Measurements from ENCODE around the gene IL4I1.
"Not testable (repeated sequence)": the region's sequence is repeated elsewhere in the genome, so short reads cannot be mapped to it uniquely, and the experiment has no call there.

Gene IL4I1, protein sequence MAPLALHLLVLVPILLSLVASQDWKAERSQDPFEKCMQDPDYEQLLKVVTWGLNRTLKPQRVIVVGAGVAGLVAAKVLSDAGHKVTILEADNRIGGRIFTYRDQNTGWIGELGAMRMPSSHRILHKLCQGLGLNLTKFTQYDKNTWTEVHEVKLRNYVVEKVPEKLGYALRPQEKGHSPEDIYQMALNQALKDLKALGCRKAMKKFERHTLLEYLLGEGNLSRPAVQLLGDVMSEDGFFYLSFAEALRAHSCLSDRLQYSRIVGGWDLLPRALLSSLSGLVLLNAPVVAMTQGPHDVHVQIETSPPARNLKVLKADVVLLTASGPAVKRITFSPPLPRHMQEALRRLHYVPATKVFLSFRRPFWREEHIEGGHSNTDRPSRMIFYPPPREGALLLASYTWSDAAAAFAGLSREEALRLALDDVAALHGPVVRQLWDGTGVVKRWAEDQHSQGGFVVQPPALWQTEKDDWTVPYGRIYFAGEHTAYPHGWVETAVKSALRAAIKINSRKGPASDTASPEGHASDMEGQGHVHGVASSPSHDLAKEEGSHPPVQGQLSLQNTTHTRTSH

DNA sequence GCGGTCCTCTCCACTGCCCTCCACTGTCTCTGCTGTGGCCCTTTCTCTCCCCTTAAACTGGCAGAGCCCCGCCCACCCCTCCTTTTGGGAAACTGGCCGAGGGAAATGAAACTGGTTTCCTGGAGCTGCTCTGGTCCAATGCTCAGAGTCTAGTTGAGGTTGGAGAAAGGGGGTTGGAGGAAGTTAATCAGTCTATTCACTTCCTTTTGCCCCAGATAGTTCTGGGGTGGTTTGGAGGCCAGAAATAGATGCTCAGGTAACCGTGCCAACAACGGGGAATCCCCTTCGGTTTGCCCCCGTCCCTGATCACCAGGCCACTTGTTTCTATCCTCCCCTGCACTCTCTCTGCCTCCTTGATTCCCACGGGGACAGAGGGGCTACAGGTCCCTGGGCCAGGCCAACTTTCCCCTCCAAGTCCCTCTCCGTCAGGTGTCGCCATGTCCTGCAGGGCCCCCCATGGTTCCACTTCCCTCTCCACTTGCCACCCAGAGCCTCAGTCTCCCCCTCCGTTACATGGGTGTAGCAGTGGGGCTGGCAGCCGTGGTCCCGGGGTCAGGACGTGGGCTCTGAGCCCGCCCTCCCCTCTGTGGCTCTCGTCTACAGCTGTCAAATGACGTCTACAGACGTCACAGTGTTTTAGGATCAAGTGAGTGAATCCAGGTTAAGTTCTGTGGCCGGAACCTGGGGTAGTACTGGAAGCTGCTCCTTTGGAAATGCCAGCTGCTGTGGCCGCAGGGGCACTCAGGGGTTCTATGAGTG lies at the start of gene IL4I1:
TSS of gene IL4I1 (minus strand) at position 25 of the 759 bp plus-strand sequence. CDS start 727 bp downstream, outside the sequence.
- Histone ChIP-seq H3K27ac (no peak within 1 kb of the TSS), H3K36me3 (ENCODE audit: insufficient read depth, low read length) (no peaks in the 10 kb centered on the region), H3K9me3 (ENCODE audit: low read depth, low read length) (no peaks in the 10 kb centered on the region), H3K9ac (ENCODE audit: insufficient read length) (no peak within 1 kb of the TSS), H3K4me3 (no peak within 1 kb of the TSS)
- TF ChIP-seq POLR2AphosphoS5 (IDR thresholded peaks at IDR 0.05; ENCODE audit: borderline replicate concordance, low read depth, low read length) (no peak), FOXP2 (optimal IDR thresholded peaks at IDR 0.05; ENCODE audit: control extremely low read depth, extremely low read length, insufficient read depth) (no peak), EZH2 (IDR thresholded peaks at IDR 0.05) (no peak)
- DNase-seq (ENCODE audit: low read depth, low spot score), result no peak

DNA sequence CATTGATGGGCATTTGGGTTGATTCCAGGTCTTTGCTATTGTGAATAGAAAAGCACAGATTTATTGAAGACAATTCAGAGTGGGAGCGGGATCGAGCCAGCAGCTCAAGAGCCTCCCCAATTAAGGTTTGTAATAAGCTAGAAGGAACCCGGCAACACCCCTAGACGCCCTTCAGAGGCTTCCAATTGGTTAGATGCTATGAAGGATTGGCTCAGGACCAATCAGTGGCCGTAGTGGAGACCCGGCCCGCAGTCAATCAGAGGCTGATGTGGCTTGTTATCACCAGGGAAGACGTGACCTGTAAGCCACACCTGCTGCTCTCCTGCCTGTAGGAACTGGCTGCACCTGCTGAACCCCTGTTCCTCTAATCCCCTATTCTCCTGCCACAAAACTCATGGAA lies 49.7 kb upstream of the IL4I1 start:
- H3K27ac ChIP-seq, result no peak overlapping the region
- no peak overlapping the region for H3K9ac ChIP-seq (ENCODE audit: insufficient read length)
- H3K36me3 ChIP-seq (ENCODE audit: insufficient read depth, low read length), result no peaks in the 10 kb centered on the region
- no peak for DNase-seq (ENCODE audit: low read depth, low spot score)
- no peak overlapping the region for H3K4me3 ChIP-seq
- no peaks in the 10 kb centered on the region for H3K9me3 ChIP-seq (ENCODE audit: low read depth, low read length)
- TF ChIP-seq POLR2AphosphoS5 (IDR thresholded peaks at IDR 0.05; ENCODE audit: borderline replicate concordance, low read depth, low read length) (no peak), FOXP2 (optimal IDR thresholded peaks at IDR 0.05; ENCODE audit: control extremely low read depth, extremely low read length, insufficient read depth) (no peak), EZH2 (IDR thresholded peaks at IDR 0.05) (no peak)

DNA sequence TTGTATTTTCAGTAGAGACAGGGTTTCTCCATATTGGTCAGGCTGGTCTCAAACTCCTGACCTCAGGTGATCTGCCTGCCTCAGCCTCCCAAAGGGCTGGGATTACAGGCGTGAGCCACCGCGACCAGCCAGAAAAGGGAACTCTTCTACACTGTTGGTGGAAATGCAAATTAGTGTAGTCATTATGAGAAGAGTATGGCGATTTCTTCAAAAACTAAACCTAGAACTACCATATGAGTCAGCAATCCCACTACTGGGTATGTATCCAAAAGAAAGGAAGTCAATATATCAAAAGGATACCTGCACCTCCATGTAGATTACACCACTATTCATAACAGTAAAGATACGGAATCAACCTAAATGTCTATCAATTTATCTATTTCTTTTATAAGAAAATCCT lies 47.9 kb upstream of the IL4I1 start:
- not testable (repeated sequence) for H3K4me3 ChIP-seq

DNA sequence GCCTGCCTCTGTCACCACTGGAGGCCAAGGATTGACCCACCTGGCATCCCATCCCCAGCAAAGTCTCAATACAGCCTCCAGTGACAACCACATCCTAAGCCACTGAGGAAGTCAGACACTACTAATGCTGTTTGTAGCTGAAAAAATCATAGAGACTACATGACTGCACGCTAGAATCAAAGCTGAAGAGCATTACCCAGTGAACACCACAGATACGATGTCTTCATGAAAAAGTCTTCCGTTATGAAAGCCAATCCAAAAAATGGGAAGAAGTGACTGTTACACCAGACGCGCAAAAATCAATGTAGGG lies 43.8 kb upstream of the IL4I1 start:
- Histone ChIP-seq H3K27ac (no peak overlapping the region), H3K9ac (ENCODE audit: insufficient read length) (no peak overlapping the region), H3K9me3 (ENCODE audit: low read depth, low read length) (no peaks in the 10 kb centered on the region), H3K4me3 (no peak overlapping the region), H3K36me3 (ENCODE audit: insufficient read depth, low read length) (no peaks in the 10 kb centered on the region)
- TF ChIP-seq POLR2AphosphoS5 (IDR thresholded peaks at IDR 0.05; ENCODE audit: borderline replicate concordance, low read depth, low read length), result no peak
- TF ChIP-seq EZH2 (IDR thresholded peaks at IDR 0.05), result no peak
- no peak for TF ChIP-seq FOXP2 (optimal IDR thresholded peaks at IDR 0.05; ENCODE audit: control extremely low read depth, extremely low read length, insufficient read depth)
- no peak for DNase-seq (ENCODE audit: low read depth, low spot score)

More for the DNA sequence above, 47.9 kb upstream of the IL4I1 start:
- DNase-seq (ENCODE audit: low read depth, low spot score); H3K9me3 ChIP-seq (ENCODE audit: low read depth, low read length); H3K36me3 ChIP-seq (ENCODE audit: insufficient read depth, low read length); H3K27ac ChIP-seq; H3K9ac ChIP-seq (ENCODE audit: insufficient read length): not testable (repeated sequence)

DNA sequence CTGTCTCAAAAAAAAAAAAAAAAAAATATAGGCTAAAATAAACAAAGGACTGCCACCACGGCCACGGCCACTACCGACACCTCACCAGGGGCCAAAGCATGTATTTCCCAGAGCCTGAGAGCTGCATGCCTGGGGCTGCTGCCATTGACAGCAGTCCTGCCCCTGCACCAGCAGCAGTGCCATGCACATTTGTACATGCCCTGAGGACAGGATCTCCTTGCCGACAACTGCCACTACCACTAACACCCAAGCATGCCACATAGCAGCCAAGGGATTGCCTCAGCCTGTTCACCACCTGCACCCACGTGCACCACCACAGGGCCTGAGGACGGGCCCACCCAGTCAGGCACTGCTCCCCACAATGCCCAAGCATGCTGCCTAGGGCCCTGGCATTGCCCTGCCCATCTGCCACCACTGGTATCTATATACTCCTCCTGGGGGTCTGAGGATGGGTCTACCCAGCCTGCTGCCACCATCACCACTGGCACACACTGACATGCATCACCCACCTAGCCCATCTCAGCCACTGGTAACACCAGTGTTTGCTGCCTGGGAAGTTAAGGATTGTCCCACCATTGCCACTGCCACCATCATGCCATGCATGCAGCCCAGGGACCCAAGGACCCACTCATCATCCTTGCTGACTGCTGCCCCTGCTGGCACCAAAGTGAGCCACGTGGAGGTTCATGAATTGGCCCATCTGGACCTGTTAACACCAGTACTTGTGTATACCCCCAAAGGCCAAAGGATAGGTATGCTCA lies 43.2 kb upstream of the IL4I1 start:
- no peaks in the 10 kb centered on the region for H3K36me3 ChIP-seq (ENCODE audit: insufficient read depth, low read length)
- H3K27ac ChIP-seq, result no peak overlapping the region
- H3K9me3 ChIP-seq (ENCODE audit: low read depth, low read length), result no peaks in the 10 kb centered on the region
- TF ChIP-seq POLR2AphosphoS5 (IDR thresholded peaks at IDR 0.05; ENCODE audit: borderline replicate concordance, low read depth, low read length) (no peak), FOXP2 (optimal IDR thresholded peaks at IDR 0.05; ENCODE audit: control extremely low read depth, extremely low read length, insufficient read depth) (no peak), EZH2 (IDR thresholded peaks at IDR 0.05) (no peak)
- H3K9ac ChIP-seq (ENCODE audit: insufficient read length), result no peak overlapping the region
- no peak for DNase-seq (ENCODE audit: low read depth, low spot score)
- no peak overlapping the region for H3K4me3 ChIP-seq

DNA sequence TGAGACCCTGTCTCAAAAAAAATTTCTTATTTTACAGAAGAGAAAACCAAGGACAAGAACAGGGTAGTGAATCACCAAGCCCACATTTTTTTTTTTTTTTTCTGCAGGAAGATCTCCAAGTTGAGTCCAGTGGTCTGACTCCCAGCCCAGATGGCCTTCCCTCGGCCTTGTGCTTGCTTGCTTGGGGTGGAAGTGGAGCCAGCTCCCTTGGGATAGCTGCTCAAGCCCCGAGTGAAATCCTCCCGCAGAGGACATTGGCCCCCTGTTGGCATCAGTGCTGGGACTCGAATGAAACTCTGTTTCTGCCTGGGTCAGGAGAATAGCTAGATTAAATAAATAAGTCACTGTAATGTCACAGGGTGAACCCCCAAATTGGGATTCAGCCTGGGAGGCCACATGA lies 42.0 kb upstream of the IL4I1 start:
- Histone ChIP-seq H3K9me3 (ENCODE audit: low read depth, low read length) (no peaks in the 10 kb centered on the region), H3K36me3 (ENCODE audit: insufficient read depth, low read length) (peaks cover under 1% of the 10 kb centered on the region; the same call in 1 of the 2 replicates), H3K27ac (no peak overlapping the region), H3K4me3 (no peak overlapping the region), H3K9ac (ENCODE audit: insufficient read length) (no peak overlapping the region)
- TF ChIP-seq EZH2 (IDR thresholded peaks at IDR 0.05) (no peak), FOXP2 (optimal IDR thresholded peaks at IDR 0.05; ENCODE audit: control extremely low read depth, extremely low read length, insufficient read depth) (no peak), POLR2AphosphoS5 (IDR thresholded peaks at IDR 0.05; ENCODE audit: borderline replicate concordance, low read depth, low read length) (no peak)
- no peak for DNase-seq (ENCODE audit: low read depth, low spot score)

DNA sequence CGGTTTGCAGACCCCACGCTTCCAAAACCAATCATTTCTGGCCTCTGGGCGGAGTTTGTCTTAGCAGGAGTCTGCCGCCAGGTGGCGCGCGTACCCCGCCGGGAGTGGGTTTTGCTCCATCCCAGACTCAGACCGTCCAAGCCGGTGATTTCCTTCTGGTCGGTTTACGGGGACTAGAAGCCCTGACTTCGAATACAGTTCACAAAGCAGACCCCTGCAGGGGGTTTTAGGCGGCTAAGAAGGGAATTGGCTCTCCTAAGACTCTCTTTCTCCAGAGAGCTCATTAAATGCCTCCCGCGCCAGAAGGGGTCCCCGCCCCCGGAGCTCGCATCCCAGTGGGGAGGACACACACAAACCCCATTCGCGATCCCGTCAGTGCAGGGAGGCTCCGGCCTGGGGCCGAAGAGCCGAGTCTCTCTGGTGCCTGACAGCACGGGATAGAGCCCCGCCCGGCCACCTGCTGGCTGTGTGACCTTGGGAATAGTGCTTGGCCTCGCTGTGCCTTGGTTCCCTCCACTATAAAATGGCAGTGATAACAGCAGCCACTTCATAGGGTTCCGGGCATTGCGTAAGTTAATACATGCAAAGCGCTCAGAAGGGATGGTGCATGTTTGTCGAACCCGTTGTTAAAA lies 41.2 kb upstream of the IL4I1 start:
- Histone ChIP-seq H3K36me3 (ENCODE audit: insufficient read depth, low read length) (peaks cover 8% of the 10 kb centered on the region), H3K27ac (no peak overlapping the region), H3K9me3 (ENCODE audit: low read depth, low read length) (no peaks in the 10 kb centered on the region), H3K9ac (ENCODE audit: insufficient read length) (no peak overlapping the region), H3K4me3 (peak overlapping the region; percentile 68)
- DNase-seq (ENCODE audit: low read depth, low spot score), result no peak
- TF ChIP-seq FOXP2 (optimal IDR thresholded peaks at IDR 0.05; ENCODE audit: control extremely low read depth, extremely low read length, insufficient read depth) (no peak), POLR2AphosphoS5 (IDR thresholded peaks at IDR 0.05; ENCODE audit: borderline replicate concordance, low read depth, low read length) (no peak), EZH2 (IDR thresholded peaks at IDR 0.05) (no peak)

Measured in SK-N-MC (cell line).